Heart left ventricle (tissue), 16 donors: ENCODE results near the gene KRTAP5-9. TPM values are rescaled to one million over a fixed set of nuclear protein-coding genes. Genes with fewer than 3 reads are reported as not detected.

ENCODE experiments used
- ATAC-seq, 4 donors: fragments of 200-7000 bp; cut with Tn5 transposase; one replicate each; pipeline ENCODE4 v1.9.1; 2020 to 2022; ENCODE audit warnings: moderate library complexity in 4 of 4, mild to moderate bottlenecking in 3 of 4, moderate number of reproducible peaks in 1 of 4
- DNase-seq, 5 donors: peaks; one replicate each; pipeline ENCODE4 v3.0.0-alpha.2; 2020
- H3K27ac ChIP-seq, 12 donors: fragments of 200-600 bp; sonication (generic) in 4 of 12; one replicate each; pipeline versions ENCODE4 v1.5.0 to v1.8.0; 2016 to 2022; ENCODE audit warnings: mild to moderate bottlenecking in 2 of 12
- H3K27me3 ChIP-seq, 9 donors: fragments of 200-600 bp; sonication (generic) in 2 of 9; one replicate each; pipeline versions ENCODE4 v1.5.1 to v1.8.0; 2016 to 2022; ENCODE audit warnings: mild to moderate bottlenecking in 3 of 9
- H3K36me3 ChIP-seq, 9 donors: fragments of 200-600 bp; sonication (generic) in 2 of 9; one replicate each; pipeline versions ENCODE4 v1.5.0 to v1.8.0; 2018 to 2022; ENCODE audit warnings: mild to moderate bottlenecking in 2 of 9
- H3K4me1 ChIP-seq, 12 donors: fragments of 200-600 bp; sonication (generic) in 4 of 12; one replicate each; pipeline versions ENCODE4 v1.5.0 to v1.8.0; 2016 to 2022; ENCODE audit warnings: mild to moderate bottlenecking in 3 of 12
- H3K4me3 ChIP-seq, 12 donors: fragments of 200-600 bp; sonication (generic) in 4 of 12; one replicate each; pipeline versions ENCODE4 v1.5.0 to v1.8.0; 2017 to 2022; ENCODE audit warnings: mild to moderate bottlenecking in 9 of 12, moderate library complexity in 4 of 12
- H3K9me3 ChIP-seq, 12 donors: fragments of 200-600 bp; sonication (generic) in 4 of 12; one replicate each; pipeline versions ENCODE4 v1.5.0 to v1.8.0; 2016 to 2022; ENCODE audit warnings: mild to moderate bottlenecking in 1 of 12
- POLR2A ChIP-seq, 2 donors: fragments of 450-650 bp; IDR thresholded peaks; one replicate each; pipeline ENCODE4 v1.6.1; 2017; ENCODE audit warnings: antibody characterized with exemption in 2 of 2, mild to moderate bottlenecking in 2 of 2, moderate library complexity in 2 of 2
- WGBS, 4 donors: extraction: QIAGEN DNeasy Blood & Tissue Kit in 2 of 4; methylation state at CpG; one replicate each; pipeline versions ENCODE4 v1.1.5 to v1.1.7; 2013 to 2018; 5-methylcytosine and 5-hydroxymethylcytosine counted together
- intact Hi-C, 10 donors: fragments of 100-400 bp; cut with DNase I; formaldehyde crosslinking; loops; one replicate each; pipeline versions ENCODE4 v1.11.1 to v1.14.2; 2022
- polyA plus RNA-seq, 2 donors: library from polyadenylated mRNA; stranded (reverse); fragments of 200-250 nt; gene quantifications; one replicate each; pipeline ENCODE4 v1.2.3, GENCODE V29; 2013
- total RNA-seq, 9 donors: library from RNA; depleted of rRNA in 2 of 9; stranded (reverse); fragments of >200 nt in 2 of 9; fragmentation: NEBNext Ultra II Directional in 3 of 9; extraction: Animal tissue kit (Norgen Biotek cat#: 25700) in 3 of 9; gene quantifications; one replicate each; pipeline versions ENCODE4 v1.1.0 to v1.2.4, GENCODE V29; 2016 to 2023
- TF ChIP-seq, protein P1 (sequence below), 12 donors: fragments of 200-600 bp; sonication (generic) in 4 of 12; IDR thresholded peaks; one replicate each; pipeline versions ENCODE4 v1.5.0 to v1.8.0; 2018 to 2022; ENCODE audit warnings: antibody characterized with exemption in 12 of 12, mild to moderate bottlenecking in 5 of 12
- donor health status: ischemic (EF 13 %, LVEDD 7.1; RV severe dilation, severe dysfunction).
- donor health status: healthy with polysubstance abuse.
- donor health status: DM: no; HTN: yes; CAD: no.
- donor health status: DM: no; HTN: no; CAD: no.
- donor health status: ischemic (EF 25% LVEDD 6.9; RV normal size, moderate dysfunction).
- donor health status: ischemic (EF 25% LVEDD 5.7; RV mildly dilated, moderate dysfunction).
- donor health status: healthy.
- donor health status: DM: yes; HTN: yes; CAD: no.
- donor health status: ischemic (EF 35%, LVEDD 5.7; RV mildly dilated, moderate dysfunction).
- donor health status: nonischemic (EF 11% LVEDD 7.7; RV severe dilation, severe dysfunction).
- donor health status: DM: yes; HTN: yes; CAD: no.
- donor health status: PGD.
- donor health status: ischemic (EF 29% LVEDD 5.4; RV normal size, mild dysfunction).
- donor health status: nonischemic (EF 23%, LVEDD 6.1; RV moderate dilation, normal function).

Gene KRTAP5-9
- total and polyA plus RNA-seq, 11 donors = not detected

DNA sequence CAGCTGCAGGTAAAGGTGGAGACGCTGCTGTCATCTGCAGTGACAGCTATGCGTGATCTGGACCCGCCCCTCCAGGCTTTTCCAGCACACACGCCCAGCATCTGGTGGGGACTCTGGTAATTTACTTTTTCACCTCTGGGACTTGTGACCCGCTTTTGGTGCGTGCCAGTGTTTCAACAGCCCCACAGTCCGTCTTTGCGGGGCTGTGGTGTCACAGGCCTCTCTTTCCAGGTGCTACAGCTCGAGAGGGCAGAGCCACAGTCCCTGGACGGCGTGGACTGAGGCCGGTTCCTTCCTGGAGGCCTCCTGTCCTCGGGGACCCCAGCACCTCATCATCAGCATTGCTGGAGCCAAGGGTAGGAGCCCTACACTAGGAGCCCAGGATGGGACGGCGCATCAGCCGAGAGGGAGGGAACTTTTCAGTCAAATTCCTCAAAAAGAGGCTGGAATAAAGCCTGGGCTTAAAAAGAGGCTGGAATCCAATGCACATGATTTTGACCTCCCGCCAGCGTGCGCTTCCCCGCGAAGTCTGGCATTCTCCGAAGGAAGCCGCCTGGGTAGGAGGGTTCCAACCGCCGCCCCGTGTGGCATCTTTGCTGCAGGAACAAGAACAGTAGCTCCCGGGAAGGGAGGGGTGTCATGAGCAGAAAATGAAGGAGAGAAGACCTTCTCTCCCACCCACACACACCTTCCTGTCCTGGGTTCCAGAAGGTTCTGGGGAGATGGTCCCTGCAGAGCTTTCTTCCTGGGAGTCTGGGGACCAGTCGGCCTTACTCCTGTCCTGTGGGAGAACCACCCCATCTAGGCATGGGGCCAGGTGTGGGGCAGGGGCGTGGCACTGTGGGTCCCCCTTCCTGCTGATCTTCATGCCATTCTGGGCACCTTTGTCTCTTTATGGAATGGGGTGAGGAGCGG, 46.9 kb upstream of the KRTAP5-9 start:
- Histone ChIP-seq H3K4me3 (no peak overlapping the region), H3K9me3 (peaks cover 0 to 2% (median 0%) of the 10 kb centered on the region in 12 donors), H3K27ac (no peak overlapping the region), H3K27me3 (no peaks in the 10 kb centered on the region), H3K4me1 (peaks cover 0 to 21% (median 3%) of the 10 kb centered on the region in 12 donors), H3K36me3 (peaks cover 0 to 67% (median 47%) of the 10 kb centered on the region in 9 donors)
- TF ChIP-seq, protein P1, sequence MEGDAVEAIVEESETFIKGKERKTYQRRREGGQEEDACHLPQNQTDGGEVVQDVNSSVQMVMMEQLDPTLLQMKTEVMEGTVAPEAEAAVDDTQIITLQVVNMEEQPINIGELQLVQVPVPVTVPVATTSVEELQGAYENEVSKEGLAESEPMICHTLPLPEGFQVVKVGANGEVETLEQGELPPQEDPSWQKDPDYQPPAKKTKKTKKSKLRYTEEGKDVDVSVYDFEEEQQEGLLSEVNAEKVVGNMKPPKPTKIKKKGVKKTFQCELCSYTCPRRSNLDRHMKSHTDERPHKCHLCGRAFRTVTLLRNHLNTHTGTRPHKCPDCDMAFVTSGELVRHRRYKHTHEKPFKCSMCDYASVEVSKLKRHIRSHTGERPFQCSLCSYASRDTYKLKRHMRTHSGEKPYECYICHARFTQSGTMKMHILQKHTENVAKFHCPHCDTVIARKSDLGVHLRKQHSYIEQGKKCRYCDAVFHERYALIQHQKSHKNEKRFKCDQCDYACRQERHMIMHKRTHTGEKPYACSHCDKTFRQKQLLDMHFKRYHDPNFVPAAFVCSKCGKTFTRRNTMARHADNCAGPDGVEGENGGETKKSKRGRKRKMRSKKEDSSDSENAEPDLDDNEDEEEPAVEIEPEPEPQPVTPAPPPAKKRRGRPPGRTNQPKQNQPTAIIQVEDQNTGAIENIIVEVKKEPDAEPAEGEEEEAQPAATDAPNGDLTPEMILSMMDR (IDR thresholded peaks at IDR 0.05) = no peak
- no peak for TF ChIP-seq POLR2A (IDR thresholded peaks at IDR 0.05)
- WGBS, 4 donors = 92 to 95% (median 94%) methylated on average over 29 to 30 of the region's 30 CpGs
- intact Hi-C loops = loop anchor here in 1 of 10 donors (10.0 kb wide), 1 partner anchor 63 kb away; the partner anchor contains the start of gene KRTAP5-10
- ATAC-seq (no peak), DNase-seq (no peak)

DNA sequence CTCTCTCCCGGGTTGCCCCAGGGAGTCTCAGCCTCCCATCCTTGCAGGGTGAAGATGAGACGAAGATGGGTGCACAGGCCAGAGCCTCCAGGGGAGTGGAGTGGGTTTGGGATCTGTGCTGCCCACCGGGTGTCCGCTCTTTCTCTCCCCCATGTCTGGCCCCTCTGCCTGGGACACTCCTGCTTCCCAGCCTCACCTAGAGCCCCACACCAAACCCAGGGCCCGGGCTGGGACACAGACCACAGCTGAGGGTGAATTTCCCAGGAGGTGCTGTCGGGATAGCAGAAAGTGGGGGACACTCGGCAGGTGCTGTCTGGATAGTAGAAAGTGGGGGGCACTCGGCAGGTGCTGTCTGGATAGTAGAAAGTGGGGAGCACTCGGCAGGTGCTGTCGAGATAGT, 46.2 kb upstream of the KRTAP5-9 start:
- WGBS, 4 donors = 94 to 97% (median 96%) methylated on average over 10 of the region's 10 CpGs
- peaks cover 0 to 21% (median 3%) of the 10 kb centered on the region in 12 donors for H3K4me1 ChIP-seq
- TF ChIP-seq, protein P1 (IDR thresholded peaks at IDR 0.05) = no peak
- TF ChIP-seq POLR2A (IDR thresholded peaks at IDR 0.05) = no peak
- intact Hi-C loops = loop anchor here in 1 of 10 donors (10.0 kb wide), 1 partner anchor 63 kb away; the partner anchor contains the start of gene KRTAP5-10
- H3K27me3 ChIP-seq = no peaks in the 10 kb centered on the region
- H3K4me3 ChIP-seq = no peak overlapping the region
- peaks cover 0 to 60% (median 40%) of the 10 kb centered on the region in 9 donors for H3K36me3 ChIP-seq
- H3K27ac ChIP-seq = no peak overlapping the region
- H3K9me3 ChIP-seq = peaks cover 0 to 9% (median 0%) of the 10 kb centered on the region in 12 donors
- DNase-seq (no peak), ATAC-seq (no peak)

DNA sequence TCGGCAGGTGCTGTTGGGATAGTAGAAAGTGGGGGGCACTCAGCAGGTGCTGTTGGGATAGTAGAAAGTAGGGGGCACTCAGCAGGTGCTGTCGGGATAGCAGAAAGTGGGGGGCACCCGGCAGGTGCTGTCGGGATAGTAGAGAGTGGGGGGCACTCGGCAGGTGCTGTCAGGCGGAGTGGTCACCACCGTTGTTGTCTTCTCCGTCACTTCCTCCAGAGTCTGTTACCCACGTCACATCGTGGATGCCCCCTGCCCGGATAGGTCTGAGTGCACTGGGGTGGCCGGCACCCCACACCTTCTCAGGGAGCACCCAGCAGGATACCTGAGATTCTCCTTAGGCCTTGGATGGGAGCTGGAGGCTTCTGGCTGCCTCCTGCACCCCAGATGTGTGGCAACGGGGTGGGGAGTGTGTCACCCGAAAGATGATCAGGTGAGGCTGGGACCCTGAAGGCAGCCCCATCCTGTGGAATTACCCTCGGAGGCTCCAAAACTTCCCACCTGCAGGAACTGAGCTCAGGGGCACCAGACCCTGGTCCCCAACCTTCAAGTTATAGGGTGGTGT, 45.3 kb upstream of the KRTAP5-9 start:
- no peak for ATAC-seq
- Histone ChIP-seq H3K4me1 (peaks cover 0 to 21% (median 3%) of the 10 kb centered on the region in 12 donors), H3K27me3 (no peaks in the 10 kb centered on the region), H3K4me3 (no peak overlapping the region), H3K27ac (no peak overlapping the region), H3K9me3 (peaks cover 0 to 19% (median 6%) of the 10 kb centered on the region in 12 donors), H3K36me3 (peaks cover 0 to 51% (median 31%) of the 10 kb centered on the region in 9 donors)
- DNase-seq = no peak
- intact Hi-C loops = loop anchor here in 1 of 10 donors (10.0 kb wide), 1 partner anchor 62 kb away; the partner anchor contains the start of gene KRTAP5-10
- TF ChIP-seq, protein P1 (IDR thresholded peaks at IDR 0.05) = no peak
- no peak for TF ChIP-seq POLR2A (IDR thresholded peaks at IDR 0.05)
- WGBS, 4 donors = 95 to 98% (median 96%) methylated on average over 12 to 15 of the region's 15 CpGs

DNA sequence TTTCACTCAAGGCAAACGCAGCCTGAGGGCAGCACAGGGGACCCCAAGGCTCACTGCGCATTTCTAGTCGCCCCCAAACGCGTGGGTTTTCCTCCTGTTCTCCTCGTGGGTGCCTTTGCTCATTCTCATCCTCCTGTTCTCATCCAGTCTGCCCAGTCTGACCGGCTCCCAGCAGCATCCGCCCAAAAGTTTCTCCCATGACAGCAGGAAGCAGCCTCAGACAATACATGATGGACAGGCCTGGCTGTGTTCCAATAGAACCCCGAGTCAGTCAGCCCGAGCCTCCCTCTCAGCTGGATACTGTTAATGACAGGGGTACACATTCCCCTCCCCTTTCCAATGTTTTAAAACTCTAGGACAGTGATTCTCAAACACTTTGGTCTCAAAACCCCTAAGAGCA, 43.7 kb upstream of the KRTAP5-9 start:
- no peak for ATAC-seq
- TF ChIP-seq POLR2A (IDR thresholded peaks at IDR 0.05) = no peak
- TF ChIP-seq, protein P1 (IDR thresholded peaks at IDR 0.05) = no peak
- H3K27me3 ChIP-seq = no peaks in the 10 kb centered on the region
- no peak overlapping the region for H3K4me3 ChIP-seq
- H3K4me1 ChIP-seq = peaks cover 0 to 18% (median 3%) of the 10 kb centered on the region in 12 donors
- 47 to 63% (median 49%) methylated on average over 10 of the region's 10 CpGs for WGBS, 4 donors
- intact Hi-C loops = loop anchor here in 1 of 10 donors (10.0 kb wide), 1 partner anchor 60 kb away; the partner anchor contains the start of gene KRTAP5-10
- H3K36me3 ChIP-seq = peaks cover 0 to 35% (median 15%) of the 10 kb centered on the region in 9 donors
- H3K9me3 ChIP-seq = peaks cover 0 to 35% (median 18%) of the 10 kb centered on the region in 12 donors
- DNase-seq = peak in 1 of 5 donors; percentile 39
- H3K27ac ChIP-seq = no peak overlapping the region
